KMS-11 (cell line): ENCODE results near the gene ATP13A3.

Experiments
- H2AFZ ChIP-seq: fragments of 200-600 bp; sonication (generic); 2 replicates; pipeline ENCODE4 v1.6.1; 2016; ENCODE audit warnings: antibody characterized with exemption, mixed run types, low read depth
- H3K27ac ChIP-seq: fragments of 200-600 bp; sonication (generic); 2 replicates; pipeline ENCODE4 v1.6.1; 2016; ENCODE audit warnings: mild to moderate bottlenecking, mixed run types
- H3K27me3 ChIP-seq: fragments of 200-600 bp; sonication (generic); 2 replicates; pipeline ENCODE4 v1.6.1; 2017; ENCODE audit warnings: mild to moderate bottlenecking, low read depth, mixed run types, moderate library complexity; ENCODE audit not compliant: insufficient read depth
- H3K36me3 ChIP-seq: fragments of 200-600 bp; sonication (generic); 2 replicates; pipeline ENCODE4 v1.6.1; 2017; ENCODE audit warnings: mild to moderate bottlenecking, mixed run types; ENCODE audit not compliant: insufficient read depth
- H3K4me1 ChIP-seq: fragments of 200-600 bp; sonication (generic); 2 replicates; pipeline ENCODE4 v1.6.1; 2016; ENCODE audit warnings: mild to moderate bottlenecking, low read depth, mixed run types; ENCODE audit not compliant: poor library complexity, severe bottlenecking
- H3K4me2 ChIP-seq: fragments of 200-600 bp; sonication (generic); 2 replicates; pipeline ENCODE4 v1.7.0; 2016; ENCODE audit warnings: mild to moderate bottlenecking, mixed run types
- H3K4me3 ChIP-seq: fragments of 200-600 bp; sonication (generic); IDR thresholded peaks from 2 replicates; pipeline ENCODE4 v1.6.1; 2017; ENCODE audit warnings: low read depth, low read length, mixed read lengths; ENCODE audit not compliant: insufficient read depth
- H3K79me2 ChIP-seq: fragments of 200-600 bp; sonication (generic); 2 replicates; pipeline ENCODE4 v1.6.1; 2016; ENCODE audit warnings: low read depth, mixed run types; ENCODE audit not compliant: insufficient read depth
- H3K9ac ChIP-seq: fragments of 200-600 bp; sonication (generic); 2 replicates; pipeline ENCODE4 v1.6.1; 2016; ENCODE audit warnings: mild to moderate bottlenecking, mixed run types
- H4K20me1 ChIP-seq: fragments of 200-600 bp; sonication (generic); 2 replicates; pipeline ENCODE4 v1.6.1; 2016; ENCODE audit warnings: mild to moderate bottlenecking, mixed run types; ENCODE audit not compliant: insufficient read depth
- CTCF ChIP-seq: fragments of 200-600 bp; sonication (generic); conservative IDR thresholded peaks from 2 replicates; pipeline ENCODE4 v1.6.1; 2017; ENCODE audit warnings: low read depth, mild to moderate bottlenecking, antibody characterized with exemption, low read length, moderate library complexity, mixed read lengths

The ATP13A3 gene

GRCh38 chr3:194518652-194519051 is 31.9 kb upstream of the ATP13A3 start:
- H3K79me2 ChIP-seq: no peaks in the 10 kb centered on the region
- H3K27me3 ChIP-seq: no peaks in the 10 kb centered on the region
- no peak overlapping the region for H3K9ac ChIP-seq
- no peak for TF ChIP-seq CTCF
- H2AFZ ChIP-seq: no peak overlapping the region
- no peaks in the 10 kb centered on the region for H3K36me3 ChIP-seq
- no peak overlapping the region for H3K4me3 ChIP-seq
- H3K4me2 ChIP-seq: no peak overlapping the region
- no peak overlapping the region for H3K27ac ChIP-seq
- peaks cover 18% of the 10 kb centered on the region for H3K4me1 ChIP-seq
- H4K20me1 ChIP-seq: no peaks in the 10 kb centered on the region

- no peak overlapping the region for H3K4me2 ChIP-seq
- no peaks in the 10 kb centered on the region for H3K27me3 ChIP-seq
- H3K79me2 ChIP-seq: no peaks in the 10 kb centered on the region
- no peak for TF ChIP-seq CTCF
- H3K9ac ChIP-seq: no peak overlapping the region
- H3K36me3 ChIP-seq: no peaks in the 10 kb centered on the region
- H2AFZ ChIP-seq: no peak overlapping the region
- H4K20me1 ChIP-seq: no peaks in the 10 kb centered on the region
- no peak overlapping the region for H3K27ac ChIP-seq
- H3K4me3 ChIP-seq: no peak overlapping the region
- peaks cover 18% of the 10 kb centered on the region for H3K4me1 ChIP-seq
Observed at GRCh38 chr3:194517333-194517732, 30.5 kb upstream of the ATP13A3 start.

- Histone ChIP-seq H2AFZ (no peak overlapping the region), H3K4me3 (no peak overlapping the region), H4K20me1 (no peaks in the 10 kb centered on the region), H3K79me2 (no peaks in the 10 kb centered on the region), H3K9ac (no peak overlapping the region), H3K4me1 (no peaks in the 10 kb centered on the region), H3K27me3 (no peaks in the 10 kb centered on the region), H3K4me2 (no peak overlapping the region), H3K36me3 (no peaks in the 10 kb centered on the region), H3K27ac (no peak overlapping the region)
- no peak for TF ChIP-seq CTCF
Observed at GRCh38 chr3:194514626-194515025, 27.8 kb upstream of the ATP13A3 start.

- H3K4me1 ChIP-seq: no peaks in the 10 kb centered on the region
- TF ChIP-seq CTCF: no peak
Observed at GRCh38 chr3:194512895-194513601, 26.2 kb upstream of the ATP13A3 start.

More at GRCh38 chr3:194512895-194513601, 26.2 kb upstream of the ATP13A3 start:
- Histone ChIP-seq H4K20me1 (no peaks in the 10 kb centered on the region), H3K79me2 (no peaks in the 10 kb centered on the region), H2AFZ (no peak overlapping the region), H3K27me3 (no peaks in the 10 kb centered on the region), H3K4me3 (no peak overlapping the region), H3K36me3 (no peaks in the 10 kb centered on the region), H3K27ac (no peak overlapping the region), H3K9ac (no peak overlapping the region), H3K4me2 (no peak overlapping the region)
